HepG2 (cell line): Measurements from ENCODE around the gene NEU4. TPM values are rescaled to one million over a fixed set of nuclear protein-coding genes. Genes with fewer than 3 reads are reported as not detected.

Source experiments
- FOSL2 ChIP-seq: sonication (generic); formaldehyde crosslinking; IDR thresholded peaks from 2 replicates; pipeline ENCODE4 v1.4.0; 2020; ENCODE audit warnings: missing genetic modification reagents
- GFI1 ChIP-seq: sonication (generic); formaldehyde crosslinking; IDR thresholded peaks from 2 replicates; pipeline ENCODE4 v1.5.0; 2020; ENCODE audit warnings: missing genetic modification reagents, mild to moderate bottlenecking, borderline replicate concordance
- HNF4A ChIP-seq: sonication (generic); formaldehyde crosslinking; IDR thresholded peaks from 2 replicates; pipeline ENCODE4 v1.4.0; 2020; ENCODE audit warnings: missing genetic modification reagents
- RFX5 ChIP-seq: IDR thresholded peaks from 2 replicates; pipeline ENCODE4 v1.6.1; 2011; ENCODE audit warnings: low read depth, low read length, improper control_type of control experiment
- ZBTB42 ChIP-seq: sonication (generic); formaldehyde crosslinking; IDR thresholded peaks from 2 replicates; pipeline ENCODE4 v1.5.0; 2020; ENCODE audit warnings: mild to moderate bottlenecking, missing genetic modification reagents
- ZKSCAN5 ChIP-seq: sonication (generic); formaldehyde crosslinking; IDR thresholded peaks from 2 replicates; pipeline ENCODE4 v1.5.1; 2020; ENCODE audit warnings: mild to moderate bottlenecking, missing genetic modification reagents
- ZNF383 ChIP-seq: sonication (generic); formaldehyde crosslinking; IDR thresholded peaks from 2 replicates; pipeline ENCODE4 v1.4.0; 2020; ENCODE audit warnings: missing genetic modification reagents, mild to moderate bottlenecking, borderline replicate concordance
- ZNF547 ChIP-seq: sonication (generic); formaldehyde crosslinking; IDR thresholded peaks from 2 replicates; pipeline ENCODE4 v1.5.1; 2020; ENCODE audit warnings: mild to moderate bottlenecking, missing genetic modification reagents
- ZSCAN20 ChIP-seq: sonication (generic); formaldehyde crosslinking; IDR thresholded peaks from 2 replicates; pipeline ENCODE4 v1.4.0; 2020; ENCODE audit warnings: missing genetic modification reagents, mild to moderate bottlenecking, borderline replicate concordance
- polyA plus RNA-seq, 8 experiments: library from polyadenylated mRNA; depleted of rRNA in 3 of 8; stranded (reverse) in 7 of 8; unstranded in 1 of 8; fragments of >200 nt; fragmentation: Illumina TruSeq in 4 of 8; extraction: Trizol in 4 of 8; gene quantifications; 2 replicates each; pipeline versions ENCODE4 v1.2.1 to v1.2.3, GENCODE V29; 2011 to 2016; ENCODE audit warnings: low read depth in 4 of 8, missing spikeins in 1 of 8, mixed read lengths in 1 of 8; ENCODE audit not compliant: insufficient read depth in 1 of 8
- total RNA-seq, 5 experiments: library from RNA; depleted of rRNA; stranded (reverse); fragments of >200 nt; fragmentation: Illumina TruSeq; extraction: Trizol; gene quantifications; 2 replicates each; pipeline ENCODE4 v1.2.3, GENCODE V29; 2016; ENCODE audit warnings: low read depth in 1 of 5
- TF ChIP-seq, protein P1 (sequence below): sonication (generic); formaldehyde crosslinking; IDR thresholded peaks from 2 replicates; pipeline ENCODE4 v1.4.0; 2020; ENCODE audit warnings: missing genetic modification reagents
- TF ChIP-seq, protein P2 (sequence below): sonication (generic); formaldehyde crosslinking; IDR thresholded peaks from 2 replicates; pipeline ENCODE4 v1.4.0; 2020; ENCODE audit warnings: missing genetic modification reagents, borderline replicate concordance
- TF ChIP-seq, protein P3 (sequence below): IDR thresholded peaks from 2 replicates; pipeline ENCODE4 v1.6.1; 2016; ENCODE audit warnings: missing compliant biosample characterization, missing genetic modification reagents, borderline replicate concordance
- TF ChIP-seq, protein P4 (sequence below): IDR thresholded peaks from 2 replicates; pipeline ENCODE4 v1.6.1; 2012; ENCODE audit warnings: low read length, improper control_type of control experiment
- TF ChIP-seq, protein P5 (sequence below): sonication (generic); formaldehyde crosslinking; IDR thresholded peaks from 2 replicates; pipeline ENCODE4 v1.8.0; 2022; ENCODE audit warnings: missing genetic modification reagents, mild to moderate bottlenecking, inconsistent platforms, borderline replicate concordance

Gene NEU4
- total and polyA plus RNA-seq, 2 of the 13 experiments (the other 11 are each of a cell fraction or from before 2014, with no cell fraction given), result 53.5 to 107 TPM

DNA sequence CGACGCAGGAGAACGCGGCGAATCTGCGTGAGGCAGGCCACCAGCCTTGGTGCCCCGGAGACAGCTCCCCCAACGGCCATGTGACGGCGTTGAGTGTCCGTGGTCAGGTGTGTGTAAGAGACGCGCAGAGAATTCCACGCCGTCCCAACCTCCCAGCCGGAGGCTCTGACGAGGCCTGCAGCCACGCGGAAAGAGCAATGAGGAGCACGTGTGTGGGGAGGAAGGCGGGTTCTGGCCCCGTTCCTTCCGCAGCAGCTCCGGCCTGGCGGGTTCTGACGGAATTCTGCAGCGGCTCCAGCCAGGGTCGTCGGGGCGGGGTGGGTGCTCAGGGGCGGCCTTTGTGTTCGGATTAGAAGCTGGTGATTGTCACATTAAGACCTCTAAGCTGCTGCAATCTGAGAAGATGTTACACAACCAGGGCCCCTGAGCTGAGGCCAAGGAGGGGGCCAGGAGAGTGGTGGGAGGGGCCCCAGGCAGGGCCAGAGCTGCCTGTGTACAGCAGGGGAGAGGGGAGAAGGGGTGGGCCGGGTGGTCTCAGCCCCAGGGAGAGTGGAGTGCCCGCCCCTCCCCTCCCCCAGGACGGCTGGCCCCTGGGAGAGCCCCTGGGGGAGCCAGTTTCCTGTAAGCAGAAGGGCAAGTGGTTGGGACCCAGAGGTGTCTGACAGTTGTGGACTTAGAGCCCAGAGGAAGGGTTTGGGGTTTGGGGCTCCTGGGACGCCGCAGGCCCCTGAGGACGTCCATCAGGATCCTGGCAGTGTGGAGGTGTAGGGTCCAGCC, 37.5 kb upstream of the NEU4 start (continued):
- TF ChIP-seq, protein P1, sequence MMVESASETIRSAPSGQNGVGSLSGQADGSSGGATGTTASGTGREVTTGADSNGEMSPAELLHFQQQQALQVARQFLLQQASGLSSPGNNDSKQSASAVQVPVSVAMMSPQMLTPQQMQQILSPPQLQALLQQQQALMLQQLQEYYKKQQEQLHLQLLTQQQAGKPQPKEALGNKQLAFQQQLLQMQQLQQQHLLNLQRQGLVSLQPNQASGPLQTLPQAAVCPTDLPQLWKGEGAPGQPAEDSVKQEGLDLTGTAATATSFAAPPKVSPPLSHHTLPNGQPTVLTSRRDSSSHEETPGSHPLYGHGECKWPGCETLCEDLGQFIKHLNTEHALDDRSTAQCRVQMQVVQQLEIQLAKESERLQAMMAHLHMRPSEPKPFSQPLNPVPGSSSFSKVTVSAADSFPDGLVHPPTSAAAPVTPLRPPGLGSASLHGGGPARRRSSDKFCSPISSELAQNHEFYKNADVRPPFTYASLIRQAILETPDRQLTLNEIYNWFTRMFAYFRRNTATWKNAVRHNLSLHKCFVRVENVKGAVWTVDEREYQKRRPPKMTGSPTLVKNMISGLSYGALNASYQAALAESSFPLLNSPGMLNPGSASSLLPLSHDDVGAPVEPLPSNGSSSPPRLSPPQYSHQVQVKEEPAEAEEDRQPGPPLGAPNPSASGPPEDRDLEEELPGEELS (CRISPR knock-in tag), result peak; percentile 53; the same call in 1 of the 2 replicates
- TF ChIP-seq GFI1 (0 out of 2 replicates have a peak, but pooled peaks have one; percentile 68), ZNF383 (CRISPR knock-in tag) (no peak), ZKSCAN5 (peak; percentile 69; the same call in 1 of the 2 replicates), ZBTB42 (no peak), RFX5 (no peak), ZSCAN20 (peak; percentile 70; the same call in 1 of the 2 replicates), HNF4A (CRISPR knock-in tag) (peak; percentile 52), FOSL2 (CRISPR knock-in tag) (peak; percentile 30), ZNF547 (peak; percentile 92; the same call in 1 of the 2 replicates)
- TF ChIP-seq, protein P2, sequence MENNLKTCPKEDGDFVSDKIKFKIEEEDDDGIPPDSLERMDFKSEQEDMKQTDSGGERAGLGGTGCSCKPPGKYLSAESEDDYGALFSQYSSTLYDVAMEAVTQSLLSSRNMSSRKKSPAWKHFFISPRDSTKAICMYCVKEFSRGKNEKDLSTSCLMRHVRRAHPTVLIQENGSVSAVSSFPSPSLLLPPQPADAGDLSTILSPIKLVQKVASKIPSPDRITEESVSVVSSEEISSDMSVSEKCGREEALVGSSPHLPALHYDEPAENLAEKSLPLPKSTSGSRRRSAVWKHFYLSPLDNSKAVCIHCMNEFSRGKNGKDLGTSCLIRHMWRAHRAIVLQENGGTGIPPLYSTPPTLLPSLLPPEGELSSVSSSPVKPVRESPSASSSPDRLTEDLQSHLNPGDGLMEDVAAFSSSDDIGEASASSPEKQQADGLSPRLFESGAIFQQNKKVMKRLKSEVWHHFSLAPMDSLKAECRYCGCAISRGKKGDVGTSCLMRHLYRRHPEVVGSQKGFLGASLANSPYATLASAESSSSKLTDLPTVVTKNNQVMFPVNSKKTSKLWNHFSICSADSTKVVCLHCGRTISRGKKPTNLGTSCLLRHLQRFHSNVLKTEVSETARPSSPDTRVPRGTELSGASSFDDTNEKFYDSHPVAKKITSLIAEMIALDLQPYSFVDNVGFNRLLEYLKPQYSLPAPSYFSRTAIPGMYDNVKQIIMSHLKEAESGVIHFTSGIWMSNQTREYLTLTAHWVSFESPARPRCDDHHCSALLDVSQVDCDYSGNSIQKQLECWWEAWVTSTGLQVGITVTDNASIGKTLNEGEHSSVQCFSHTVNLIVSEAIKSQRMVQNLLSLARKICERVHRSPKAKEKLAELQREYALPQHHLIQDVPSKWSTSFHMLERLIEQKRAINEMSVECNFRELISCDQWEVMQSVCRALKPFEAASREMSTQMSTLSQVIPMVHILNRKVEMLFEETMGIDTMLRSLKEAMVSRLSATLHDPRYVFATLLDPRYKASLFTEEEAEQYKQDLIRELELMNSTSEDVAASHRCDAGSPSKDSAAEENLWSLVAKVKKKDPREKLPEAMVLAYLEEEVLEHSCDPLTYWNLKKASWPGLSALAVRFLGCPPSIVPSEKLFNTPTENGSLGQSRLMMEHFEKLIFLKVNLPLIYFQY (CRISPR knock-in tag), result 0 out of 2 replicates have a peak, but pooled peaks have one; percentile 19
- TF ChIP-seq, protein P3, sequence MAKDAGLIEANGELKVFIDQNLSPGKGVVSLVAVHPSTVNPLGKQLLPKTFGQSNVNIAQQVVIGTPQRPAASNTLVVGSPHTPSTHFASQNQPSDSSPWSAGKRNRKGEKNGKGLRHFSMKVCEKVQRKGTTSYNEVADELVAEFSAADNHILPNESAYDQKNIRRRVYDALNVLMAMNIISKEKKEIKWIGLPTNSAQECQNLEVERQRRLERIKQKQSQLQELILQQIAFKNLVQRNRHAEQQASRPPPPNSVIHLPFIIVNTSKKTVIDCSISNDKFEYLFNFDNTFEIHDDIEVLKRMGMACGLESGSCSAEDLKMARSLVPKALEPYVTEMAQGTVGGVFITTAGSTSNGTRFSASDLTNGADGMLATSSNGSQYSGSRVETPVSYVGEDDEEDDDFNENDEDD (CRISPR knock-in tag), result peak; percentile 94
- TF ChIP-seq, protein P4, sequence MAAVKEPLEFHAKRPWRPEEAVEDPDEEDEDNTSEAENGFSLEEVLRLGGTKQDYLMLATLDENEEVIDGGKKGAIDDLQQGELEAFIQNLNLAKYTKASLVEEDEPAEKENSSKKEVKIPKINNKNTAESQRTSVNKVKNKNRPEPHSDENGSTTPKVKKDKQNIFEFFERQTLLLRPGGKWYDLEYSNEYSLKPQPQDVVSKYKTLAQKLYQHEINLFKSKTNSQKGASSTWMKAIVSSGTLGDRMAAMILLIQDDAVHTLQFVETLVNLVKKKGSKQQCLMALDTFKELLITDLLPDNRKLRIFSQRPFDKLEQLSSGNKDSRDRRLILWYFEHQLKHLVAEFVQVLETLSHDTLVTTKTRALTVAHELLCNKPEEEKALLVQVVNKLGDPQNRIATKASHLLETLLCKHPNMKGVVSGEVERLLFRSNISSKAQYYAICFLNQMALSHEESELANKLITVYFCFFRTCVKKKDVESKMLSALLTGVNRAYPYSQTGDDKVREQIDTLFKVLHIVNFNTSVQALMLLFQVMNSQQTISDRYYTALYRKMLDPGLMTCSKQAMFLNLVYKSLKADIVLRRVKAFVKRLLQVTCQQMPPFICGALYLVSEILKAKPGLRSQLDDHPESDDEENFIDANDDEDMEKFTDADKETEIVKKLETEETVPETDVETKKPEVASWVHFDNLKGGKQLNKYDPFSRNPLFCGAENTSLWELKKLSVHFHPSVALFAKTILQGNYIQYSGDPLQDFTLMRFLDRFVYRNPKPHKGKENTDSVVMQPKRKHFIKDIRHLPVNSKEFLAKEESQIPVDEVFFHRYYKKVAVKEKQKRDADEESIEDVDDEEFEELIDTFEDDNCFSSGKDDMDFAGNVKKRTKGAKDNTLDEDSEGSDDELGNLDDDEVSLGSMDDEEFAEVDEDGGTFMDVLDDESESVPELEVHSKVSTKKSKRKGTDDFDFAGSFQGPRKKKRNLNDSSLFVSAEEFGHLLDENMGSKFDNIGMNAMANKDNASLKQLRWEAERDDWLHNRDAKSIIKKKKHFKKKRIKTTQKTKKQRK, result no peak
- TF ChIP-seq, protein P5, sequence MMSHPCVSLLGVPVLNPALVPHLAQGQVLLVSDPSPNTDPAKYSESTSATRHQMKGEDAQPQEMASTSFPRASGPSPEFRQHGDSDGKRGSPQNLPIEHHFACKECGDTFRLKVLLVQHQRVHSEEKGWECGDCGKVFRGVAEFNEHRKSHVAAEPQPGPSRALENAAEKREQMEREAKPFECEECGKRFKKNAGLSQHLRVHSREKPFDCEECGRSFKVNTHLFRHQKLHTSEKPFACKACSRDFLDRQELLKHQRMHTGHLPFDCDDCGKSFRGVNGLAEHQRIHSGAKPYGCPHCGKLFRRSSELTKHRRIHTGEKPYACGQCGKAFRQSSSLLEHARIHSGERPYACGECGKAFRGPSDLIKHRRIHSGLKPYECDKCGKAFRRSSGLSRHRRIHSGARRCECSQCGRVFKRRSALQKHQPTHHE (CRISPR knock-in tag), result peak; percentile 37; the same call in 1 of the 2 replicates
